Fibroblast of peridontal ligament (primary cell): ENCODE measurements around the gene VPS72.

Source experiments
- DNase-seq: peaks from one replicate; pipeline ENCODE4 v3.0.0-alpha.2; 2010; ENCODE audit errors: extremely low read depth

Gene VPS72

GRCh38 chr1:151145304-151146071, 44.5 kb downstream of the VPS72 start:
- DNase-seq: peak; percentile 9

GRCh38 chr1:151144474-151145303, 45.3 kb downstream of the VPS72 start:
- peak; percentile 8 for DNase-seq

GRCh38 chr1:151143986-151144385, 46.0 kb downstream of the VPS72 start:
- no peak for DNase-seq

- DNase-seq: no peak
Observed at GRCh38 chr1:151143057-151143435, 47.0 kb downstream of the VPS72 start.

- no peak for DNase-seq
Observed at GRCh38 chr1:151142411-151143056, 47.5 kb downstream of the VPS72 start.

GRCh38 chr1:151137789-151138188, 52.2 kb downstream of the VPS72 start:
- DNase-seq: no peak

GRCh38 chr1:151135433-151136385, 54.3 kb downstream of the VPS72 start:
- no peak for DNase-seq

- DNase-seq: no peak
Observed at GRCh38 chr1:151134991-151135390, 55.0 kb downstream of the VPS72 start.

GRCh38 chr1:151134396-151134795, 55.6 kb downstream of the VPS72 start:
- DNase-seq: no peak

GRCh38 chr1:151133018-151133806, 56.8 kb downstream of the VPS72 start:
- no peak for DNase-seq

GRCh38 chr1:151132335-151133017, 57.5 kb downstream of the VPS72 start:
- DNase-seq: no peak

- no peak for DNase-seq
Observed at GRCh38 chr1:151131701-151132334, 58.2 kb downstream of the VPS72 start.

GRCh38 chr1:151130987-151131586, 58.9 kb downstream of the VPS72 start:
- peak; percentile 76 for DNase-seq

GRCh38 chr1:151128800-151129199, 61.2 kb downstream of the VPS72 start:
- DNase-seq: no peak
